GF-D8 (cell line): ENCODE data around the gene BCAS3.

Experiments
- DNase-seq: peaks from one replicate; lab custom pipeline; 2025; lab: John Stamatoyannopoulos, UW

The BCAS3 gene

DNA sequence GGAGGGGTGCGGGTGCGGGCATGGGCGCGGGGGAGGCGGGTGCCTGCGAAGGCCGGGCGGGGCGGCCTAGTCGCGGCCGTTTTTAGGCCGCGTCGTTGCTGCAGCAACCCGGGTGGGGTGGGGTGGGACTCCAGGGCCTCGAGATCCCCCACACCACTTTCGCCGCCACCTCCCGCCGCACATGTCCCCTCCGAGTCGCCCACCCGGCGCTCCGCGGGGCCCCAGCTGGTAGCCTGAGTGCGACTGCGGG, 733.3 kb downstream of the BCAS3 start:
- DNase-seq: no peak

- no peak for DNase-seq
Measured at GRCh38 chr17:61411261-61412142, 733.9 kb downstream of the BCAS3 start.

- DNase-seq: no peak
Measured at GRCh38 chr17:61412143-61412859, 734.6 kb downstream of the BCAS3 start.

DNA sequence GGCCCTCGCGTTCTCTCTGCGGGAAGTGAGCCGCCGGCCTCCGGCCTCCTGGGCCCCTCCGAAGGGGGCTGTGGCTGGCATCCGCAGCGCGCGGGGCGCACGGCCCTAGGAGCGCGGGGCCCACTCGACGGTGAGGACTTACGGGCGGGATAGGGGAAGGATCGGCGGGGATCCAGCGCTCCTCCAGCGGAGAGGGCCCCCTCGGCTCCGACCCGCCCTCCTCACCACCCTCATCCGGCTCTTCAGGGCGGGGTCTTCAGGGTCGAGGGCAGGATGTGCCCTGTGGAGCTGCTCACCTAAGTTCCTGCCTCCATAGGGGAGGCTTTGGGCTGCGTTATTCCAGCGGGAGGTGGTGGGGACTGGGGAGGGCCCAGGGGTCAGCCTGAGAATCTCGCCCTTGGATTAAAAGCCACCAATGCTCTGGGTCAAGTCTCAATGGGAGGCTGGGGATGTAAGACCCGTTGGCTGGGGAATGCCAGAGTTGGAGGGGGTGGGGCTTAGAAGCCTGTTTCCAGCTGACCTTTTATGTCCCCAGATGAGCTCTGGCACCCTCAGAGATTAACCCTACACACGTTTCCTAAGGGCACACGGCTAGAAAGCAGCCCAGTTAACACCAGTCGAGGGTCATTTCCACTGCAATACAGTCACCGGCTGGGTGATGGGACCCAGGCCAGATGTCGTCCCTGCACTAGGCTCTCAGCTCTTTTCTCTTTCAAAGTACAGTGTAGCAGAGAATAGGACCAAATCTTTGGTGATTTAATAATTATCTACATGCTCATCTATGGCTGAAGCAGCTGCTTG, 735.4 kb downstream of the BCAS3 start:
- no peak for DNase-seq

- DNase-seq: no peak
Measured at GRCh38 chr17:61413661-61414126, 736.0 kb downstream of the BCAS3 start.

DNA sequence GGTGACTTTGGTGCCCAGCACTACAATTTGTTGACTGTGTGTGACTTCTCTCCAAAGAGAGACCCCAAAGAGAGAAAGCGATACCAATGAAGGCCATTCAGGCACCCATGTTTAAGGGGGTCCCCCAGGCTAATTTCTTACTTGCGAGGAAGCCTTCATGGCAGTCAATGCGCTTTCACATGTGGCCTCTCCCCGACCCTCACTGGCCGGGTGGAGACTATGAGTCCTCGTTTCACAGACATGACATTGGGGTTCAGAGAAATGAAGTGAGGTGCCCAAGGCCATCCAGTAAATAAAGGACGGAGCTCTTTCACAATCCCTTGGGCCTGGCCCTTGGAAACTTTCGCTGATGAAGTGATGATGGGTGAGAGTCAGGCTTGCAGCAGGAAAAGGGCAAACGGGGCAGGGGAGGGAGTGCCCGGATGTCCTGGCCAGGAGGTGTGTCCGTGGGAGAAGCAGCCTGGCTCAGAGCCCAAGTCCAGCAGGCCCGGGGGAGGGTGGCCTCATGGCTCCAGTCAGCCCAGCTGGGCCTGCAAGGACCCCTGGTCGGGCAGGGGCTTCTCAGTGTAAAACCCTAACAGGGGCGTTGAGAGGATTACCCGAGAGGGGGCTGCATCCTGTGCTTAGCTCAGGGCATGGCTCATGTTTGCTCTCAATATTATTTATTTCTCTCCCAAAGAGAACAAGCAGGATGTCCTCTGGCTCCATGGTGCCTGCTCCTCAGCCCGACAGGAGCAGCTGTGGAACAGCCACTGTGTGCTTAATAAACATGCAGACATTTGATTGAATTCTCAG, 736.7 kb downstream of the BCAS3 start:
- DNase-seq: no peak

- no peak for DNase-seq
Measured at GRCh38 chr17:61414936-61415251, 737.2 kb downstream of the BCAS3 start.

DNA sequence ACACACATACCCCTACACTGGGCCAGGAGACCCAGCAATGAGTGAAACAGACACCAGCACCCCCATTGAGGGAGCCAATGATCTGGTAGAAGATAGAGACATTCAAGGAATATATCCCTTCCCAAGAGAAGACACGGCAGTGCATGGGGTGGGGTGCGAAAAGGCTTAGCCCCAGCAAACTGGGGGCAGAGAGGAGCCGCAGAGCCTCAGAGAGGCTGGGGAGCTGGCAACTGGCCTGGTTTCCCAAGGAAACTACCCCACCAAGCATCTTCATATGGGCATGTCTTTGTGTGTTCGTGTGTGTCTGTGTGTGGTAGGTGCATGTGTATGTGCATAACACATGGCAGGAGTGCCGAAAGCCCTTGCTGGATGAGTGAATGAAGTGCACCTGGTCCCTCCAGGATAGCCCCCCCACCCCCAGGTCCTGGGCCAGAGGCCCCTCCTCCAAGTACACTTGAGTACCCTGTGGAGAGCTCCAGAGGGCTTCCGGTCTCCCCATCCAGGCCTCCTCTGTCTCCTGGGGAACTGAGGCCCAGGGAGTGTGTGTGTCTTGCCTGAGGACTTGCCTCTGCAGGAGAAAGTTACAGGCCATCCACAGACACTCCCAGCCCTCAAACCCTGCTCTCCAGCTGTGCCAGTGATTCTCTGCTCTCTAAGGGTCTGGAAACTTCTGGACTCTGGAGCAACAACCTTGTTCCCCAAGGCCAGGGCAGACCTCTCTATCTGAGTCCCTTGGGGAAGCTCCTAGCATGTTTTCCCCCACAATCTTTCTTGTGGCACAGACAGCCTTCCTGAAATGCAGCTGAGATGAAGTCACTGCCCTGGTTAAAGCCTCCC, 737.9 kb downstream of the BCAS3 start:
- no peak for DNase-seq

DNA sequence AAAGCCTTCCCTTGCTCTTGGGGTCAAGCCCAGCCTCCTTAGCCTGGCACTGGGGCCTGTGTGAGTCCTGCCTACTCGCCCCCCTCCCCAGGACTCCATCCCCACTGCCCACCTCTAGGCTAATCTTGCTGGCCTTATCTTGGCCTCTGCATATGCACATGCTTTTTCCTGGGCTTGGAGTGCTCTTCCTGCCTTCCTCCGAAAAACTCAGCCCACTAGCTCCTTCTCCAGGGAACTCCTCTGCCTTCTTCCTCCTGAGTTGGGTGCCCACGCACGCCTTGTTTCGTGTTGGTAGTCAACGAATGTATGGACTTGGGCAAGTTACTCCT, 738.5 kb downstream of the BCAS3 start:
- no peak for DNase-seq

GRCh38 chr17:61416540-61417363, 739.1 kb downstream of the BCAS3 start:
- no peak for DNase-seq

DNA sequence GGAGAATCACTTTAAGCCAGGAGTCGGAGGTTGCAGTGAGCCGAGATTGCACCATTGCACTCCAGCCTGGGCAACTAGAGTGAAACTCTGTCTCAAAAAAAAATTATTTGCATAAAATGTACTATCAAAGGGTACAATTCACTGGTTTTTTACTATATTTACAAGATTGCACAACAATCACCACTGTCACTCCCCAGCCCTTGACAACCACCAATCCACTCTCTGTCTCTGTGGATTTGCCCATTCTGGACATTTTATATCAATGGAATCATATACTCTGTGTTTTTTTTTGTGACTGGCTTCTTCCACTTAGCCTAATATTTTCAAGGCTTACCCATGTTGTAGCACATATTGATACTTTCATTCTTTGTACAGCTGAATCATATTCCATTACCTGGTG, 740.8 kb downstream of the BCAS3 start:
- no peak for DNase-seq

DNA sequence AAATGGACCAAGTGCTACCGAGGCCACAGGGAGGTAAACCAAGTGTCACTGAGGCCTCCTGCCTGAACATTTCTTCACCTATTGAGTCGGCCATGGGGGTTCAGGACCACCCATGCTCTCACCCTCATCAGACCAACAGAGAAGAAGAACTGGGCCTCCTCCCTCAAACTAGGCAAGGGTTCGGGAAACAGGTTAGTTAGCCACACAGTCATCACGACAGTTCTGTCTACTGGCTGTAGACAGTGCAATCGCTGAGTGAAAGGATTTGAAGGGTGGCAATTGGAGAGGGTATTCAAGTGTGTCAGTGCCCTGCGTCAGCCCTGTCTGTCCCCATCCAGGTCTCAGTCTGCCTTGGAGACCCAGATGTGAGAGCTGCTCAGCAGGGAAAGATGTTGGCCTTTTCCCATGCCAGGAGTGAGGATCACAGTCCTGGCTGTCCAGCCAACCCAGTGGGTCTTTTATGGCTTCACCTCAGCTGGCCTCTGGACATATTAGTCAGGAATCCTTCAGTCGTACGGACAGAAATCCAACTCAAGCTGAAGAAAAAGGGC, 741.9 kb downstream of the BCAS3 start:
- DNase-seq: no peak

GRCh38 chr17:61420052-61420451, 742.4 kb downstream of the BCAS3 start:
- DNase-seq: no peak

- no peak for DNase-seq
Measured at GRCh38 chr17:61420745-61421398, 743.2 kb downstream of the BCAS3 start.

- no peak for DNase-seq
Measured at GRCh38 chr17:61421460-61421859, 743.8 kb downstream of the BCAS3 start.

GRCh38 chr17:61422116-61422799, 744.6 kb downstream of the BCAS3 start:
- DNase-seq: no peak

- DNase-seq: no peak
Measured at GRCh38 chr17:61422869-61423268, 745.2 kb downstream of the BCAS3 start.

DNA sequence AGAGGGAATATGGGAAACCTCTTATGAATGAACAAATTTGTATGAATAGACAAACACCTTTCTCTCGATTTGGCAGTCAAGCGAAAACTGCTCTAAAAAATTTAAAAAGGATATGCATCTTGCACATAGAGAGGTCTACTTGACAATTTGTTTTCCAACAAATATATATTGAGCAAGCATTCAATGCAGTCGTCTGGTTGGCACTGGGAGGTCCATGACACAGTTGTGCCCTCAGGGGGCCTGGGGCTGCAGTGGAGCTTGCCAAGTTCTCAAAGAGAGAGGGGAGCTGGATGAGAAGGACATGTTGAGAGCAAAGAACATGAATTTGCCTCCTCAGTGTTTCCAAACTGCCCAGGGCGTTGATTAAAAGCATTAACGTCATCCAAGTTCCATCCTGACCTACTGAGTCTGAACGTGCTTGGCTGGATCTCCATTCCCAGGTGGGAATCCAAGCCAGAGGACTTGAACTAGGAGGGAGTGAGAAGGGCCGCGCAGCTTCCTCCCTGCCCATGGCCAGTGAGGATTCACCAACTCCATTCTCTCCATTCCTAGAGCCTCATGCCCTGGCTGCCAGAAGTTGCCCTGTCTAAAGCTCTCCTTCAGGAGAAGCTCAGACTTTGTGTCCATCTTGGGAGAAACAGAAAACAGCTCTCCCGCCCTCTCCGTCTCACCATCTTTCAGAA, 746.5 kb downstream of the BCAS3 start:
- no peak for DNase-seq
